ENCODE data around the gene CD27.

- TF ChIP-seq CTCF (IDR thresholded peaks at IDR 0.05), result no peak
- TF ChIP-seq POLR2A (IDR thresholded peaks at IDR 0.05), result no peak
Observed at GRCh38 chr12:6463858-6464257, 19.1 kb downstream of the CD27 start.

Measured in adrenal gland (tissue), 5 donors.